Kidney (tissue), 14 donors: ENCODE data around the gene ZNF81. TPM values are rescaled to one million over a fixed set of nuclear protein-coding genes. Genes with fewer than 3 reads are reported as not detected.
A peak's percentile ranks its signal among the peaks of the same experiment; 100 is the strongest.

Experiments used
- DNase-seq, 5 donors: peaks; one replicate each; pipeline ENCODE4 v3.0.0-alpha.2; 2013 to 2020
- FAIRE-seq: peaks from 2 replicates; lab custom pipeline; 2012; peaks lifted over from hg19 to GRCh38; lab: Jason Lieb, UNC
- H3K27ac ChIP-seq, 2 donors: one replicate each; pipeline ENCODE4 v1.7.0; 2013; ENCODE audit warnings: low read depth in 2 of 2, low read length in 2 of 2, inconsistent platforms in 1 of 2
- H3K27me3 ChIP-seq: one replicate; pipeline ENCODE4 v1.7.1; 2013; ENCODE audit warnings: low read length, inconsistent platforms; ENCODE audit not compliant: control insufficient read depth, insufficient read depth
- H3K36me3 ChIP-seq, 3 donors: one replicate each; pipeline versions ENCODE4 v1.7.0 to v1.7.1; 2013; ENCODE audit warnings: low read length in 3 of 3, control low read depth in 1 of 3, inconsistent platforms in 1 of 3; ENCODE audit not compliant: insufficient read depth in 3 of 3, control insufficient read depth in 2 of 3
- H3K4me1 ChIP-seq, 3 donors: one replicate each; pipeline versions ENCODE4 v1.7.0 to v1.7.1; 2013; ENCODE audit warnings: low read length in 3 of 3, inconsistent platforms in 1 of 3, low read depth in 1 of 3; ENCODE audit not compliant: control insufficient read depth in 2 of 3, insufficient read depth in 2 of 3
- H3K4me3 ChIP-seq, 3 donors: one replicate each; pipeline versions ENCODE4 v1.7.0 to v1.8.1; 2013; ENCODE audit warnings: low read length in 3 of 3, control low read depth in 1 of 3, inconsistent platforms in 1 of 3
- H3K9ac ChIP-seq, 3 donors: one replicate each; pipeline versions ENCODE4 v1.7.0 to v1.7.1; 2013; ENCODE audit warnings: low read length in 3 of 3, control low read depth in 1 of 3, inconsistent platforms in 1 of 3
- H3K9me3 ChIP-seq, 3 donors: one replicate each; pipeline versions ENCODE4 v1.7.0 to v1.7.1; 2013; ENCODE audit warnings: low read length in 3 of 3, control low read depth in 1 of 3, inconsistent platforms in 1 of 3; ENCODE audit not compliant: control insufficient read depth in 2 of 3, insufficient read depth in 1 of 3
- CTCF ChIP-seq: IDR thresholded peaks from 3 replicates; pipeline ENCODE4 v1.5.1; 2012; ENCODE audit warnings: mild to moderate bottlenecking, moderate library complexity, borderline replicate concordance; ENCODE audit not compliant: insufficient read depth; ENCODE audit errors: extremely low read depth
- intact Hi-C: fragments of 100-400 bp; cut with DNase I; formaldehyde crosslinking; loops from one replicate; pipeline ENCODE4 v1.11.1; 2022
- polyA plus RNA-seq: library from polyadenylated mRNA; stranded (reverse); fragments of 350-450 nt; fragmentation: Illumina TruSeq; extraction: RNeasy Lipid Tissue Mini Kit (QIAGEN cat#74804); gene quantifications from one replicate; pipeline ENCODE4 v1.2.3, GENCODE V29; 2014; ENCODE audit warnings: low read depth, low replicate concordance; ENCODE audit not compliant: insufficient read depth
- total RNA-seq: library from RNA; stranded (reverse); fragmentation: NEBNext Ultra II Directional; extraction: Animal tissue kit (Norgen Biotek cat#: 25700); gene quantifications from one replicate; pipeline ENCODE4 v1.2.1, GENCODE V29; 2021
- donor health status: control.
- donor health status: control.
- donor health status: control.
- donor health status: control.
- donor health status: control.
- donor health status: DM: yes; HTN: yes; CAD: no.
- donor health status: Normal renal cell carcinoma (clear cell type).

ZNF81 gene
- total and polyA plus RNA-seq, 2 donors from 2014 or later = 2.5 to 16.1 TPM

GRCh38 chrX:47863187-47863586 is 26.5 kb downstream of the ZNF81 start:
- TF ChIP-seq CTCF = no peak
- peak overlapping the region in 1 of 2 donors; percentile 60 for H3K27ac ChIP-seq
- H3K27me3 ChIP-seq = no peaks in the 10 kb centered on the region
- H3K4me1 ChIP-seq = peaks cover 0 to 4% (median 0%) of the 10 kb centered on the region in 3 donors
- H3K36me3 ChIP-seq = no peaks in the 10 kb centered on the region
- no peak for FAIRE-seq
- intact Hi-C loops = no loop called here
- DNase-seq = no peak
- no peak overlapping the region for H3K4me3 ChIP-seq
- no peaks in the 10 kb centered on the region for H3K9me3 ChIP-seq
- H3K9ac ChIP-seq = no peak overlapping the region

GRCh38 chrX:47864300-47864699 is 27.6 kb downstream of the ZNF81 start:
- H3K9ac ChIP-seq = no peak overlapping the region
- intact Hi-C loops = no loop called here
- no peak for FAIRE-seq

GRCh38 chrX:47864785-47865184 is 28.1 kb downstream of the ZNF81 start:
- Histone ChIP-seq H3K9me3 (no peaks in the 10 kb centered on the region), H3K27me3 (no peaks in the 10 kb centered on the region), H3K4me1 (peaks cover 0 to 4% (median 0%) of the 10 kb centered on the region in 3 donors), H3K27ac (no peak overlapping the region), H3K36me3 (no peaks in the 10 kb centered on the region), H3K9ac (no peak overlapping the region), H3K4me3 (no peak overlapping the region)
- FAIRE-seq (no peak), DNase-seq (no peak)
- no peak for TF ChIP-seq CTCF
- intact Hi-C loops = no loop called here

More at GRCh38 chrX:47864300-47864699, 27.6 kb downstream of the ZNF81 start:
- H3K27ac ChIP-seq = no peak overlapping the region
- H3K36me3 ChIP-seq = no peaks in the 10 kb centered on the region
- no peaks in the 10 kb centered on the region for H3K9me3 ChIP-seq
- TF ChIP-seq CTCF = no peak
- H3K4me3 ChIP-seq = no peak overlapping the region
- no peaks in the 10 kb centered on the region for H3K27me3 ChIP-seq
- no peak for DNase-seq
- peaks cover 0 to 4% (median 0%) of the 10 kb centered on the region in 3 donors for H3K4me1 ChIP-seq

GRCh38 chrX:47873123-47873522 is 36.4 kb downstream of the ZNF81 start:
- no peak for DNase-seq
- H3K9ac ChIP-seq = no peak overlapping the region
- no peak overlapping the region for H3K4me3 ChIP-seq
- no peak for TF ChIP-seq CTCF
- H3K27ac ChIP-seq = no peak overlapping the region
- intact Hi-C loops = no loop called here
- H3K36me3 ChIP-seq = peaks cover 0 to 3% (median 0%) of the 10 kb centered on the region in 3 donors
- no peak for FAIRE-seq
- no peaks in the 10 kb centered on the region for H3K4me1 ChIP-seq
- no peaks in the 10 kb centered on the region for H3K9me3 ChIP-seq
- H3K27me3 ChIP-seq = no peaks in the 10 kb centered on the region
